Stomach (tissue), 4 donors: Measurements from ENCODE around the gene IFT57.

Experiments
- CTCF ChIP-seq, 7 experiments: fragments of 450-650 bp in 4 of 7; fragments of 200-600 bp in 3 of 7; sonication (generic) in 3 of 7; IDR thresholded peaks; one replicate each; pipeline ENCODE4 v1.5.1; 2016 to 2019; ENCODE audit warnings: antibody characterized with exemption in 7 of 7, control low read depth in 2 of 7, mild to moderate bottlenecking in 1 of 7
- EP300 ChIP-seq: sonication (generic); formaldehyde crosslinking; IDR thresholded peaks from one replicate; pipeline ENCODE4 v1.6.1; 2017; ENCODE audit warnings: antibody characterized with exemption
- POLR2A ChIP-seq, 4 donors: fragments of 450-650 bp; IDR thresholded peaks; one replicate each; pipeline ENCODE4 v1.6.1; 2016; ENCODE audit warnings: antibody characterized with exemption in 4 of 4, control low read depth in 2 of 4, mild to moderate bottlenecking in 1 of 4, moderate library complexity in 1 of 4
- POLR2AphosphoS5 ChIP-seq, 3 donors: sonication (generic); formaldehyde crosslinking; IDR thresholded peaks; one replicate each; pipeline ENCODE4 v1.6.1; 2016; ENCODE audit warnings: antibody characterized with exemption in 3 of 3

- TF ChIP-seq CTCF (IDR thresholded peaks at IDR 0.05), result no peak
- TF ChIP-seq EP300, result no peak
- no peak for TF ChIP-seq POLR2AphosphoS5 (IDR thresholded peaks at IDR 0.05)
- TF ChIP-seq POLR2A (IDR thresholded peaks at IDR 0.05), result no peak
These were observed 76.1 kb downstream of the IFT57 start for GRCh38 chr3:108146139-108146538.
